Dendritic cell treated with granulocyte-macrophage colony-stimulating factor and Interleukin-4, amounts not matched to agents 40 ng/mL and 50 ng/mL, for 4 days (primary cell): ENCODE results near the gene OR2L8.
A peak's percentile ranks its signal among the peaks of the same experiment; 100 is the strongest.
"Not testable (repeated sequence)": the region's sequence is repeated elsewhere in the genome, so short reads cannot be mapped to it uniquely, and the experiment has no call there.

Experiments used
- H3K27ac Mint-ChIP-seq: one replicate; pipeline ENCODE4 v1.8.0; 2022; ENCODE audit warnings: mild to moderate bottlenecking, mixed read lengths
- H3K27me3 Mint-ChIP-seq: one replicate; pipeline ENCODE4 v1.8.0; 2022; ENCODE audit warnings: mild to moderate bottlenecking, mixed read lengths
- H3K36me3 Mint-ChIP-seq: one replicate; pipeline ENCODE4 v1.8.0; 2022; ENCODE audit warnings: low read depth, mixed read lengths
- H3K4me1 Mint-ChIP-seq: one replicate; pipeline ENCODE4 v1.8.0; 2022; ENCODE audit warnings: low read depth, mixed read lengths
- H3K4me3 Mint-ChIP-seq: one replicate; pipeline ENCODE4 v1.8.0; 2022; ENCODE audit warnings: mild to moderate bottlenecking, moderate library complexity, mixed read lengths
- H3K9me3 Mint-ChIP-seq: one replicate; pipeline ENCODE4 v1.8.0; 2022; ENCODE audit warnings: mixed read lengths
- intact Hi-C: fragments of 100-400 bp; cut with micrococcal nuclease; formaldehyde crosslinking; loops from one replicate; pipeline ENCODE4 v1.15.0; 2022

Gene OR2L8

DNA sequence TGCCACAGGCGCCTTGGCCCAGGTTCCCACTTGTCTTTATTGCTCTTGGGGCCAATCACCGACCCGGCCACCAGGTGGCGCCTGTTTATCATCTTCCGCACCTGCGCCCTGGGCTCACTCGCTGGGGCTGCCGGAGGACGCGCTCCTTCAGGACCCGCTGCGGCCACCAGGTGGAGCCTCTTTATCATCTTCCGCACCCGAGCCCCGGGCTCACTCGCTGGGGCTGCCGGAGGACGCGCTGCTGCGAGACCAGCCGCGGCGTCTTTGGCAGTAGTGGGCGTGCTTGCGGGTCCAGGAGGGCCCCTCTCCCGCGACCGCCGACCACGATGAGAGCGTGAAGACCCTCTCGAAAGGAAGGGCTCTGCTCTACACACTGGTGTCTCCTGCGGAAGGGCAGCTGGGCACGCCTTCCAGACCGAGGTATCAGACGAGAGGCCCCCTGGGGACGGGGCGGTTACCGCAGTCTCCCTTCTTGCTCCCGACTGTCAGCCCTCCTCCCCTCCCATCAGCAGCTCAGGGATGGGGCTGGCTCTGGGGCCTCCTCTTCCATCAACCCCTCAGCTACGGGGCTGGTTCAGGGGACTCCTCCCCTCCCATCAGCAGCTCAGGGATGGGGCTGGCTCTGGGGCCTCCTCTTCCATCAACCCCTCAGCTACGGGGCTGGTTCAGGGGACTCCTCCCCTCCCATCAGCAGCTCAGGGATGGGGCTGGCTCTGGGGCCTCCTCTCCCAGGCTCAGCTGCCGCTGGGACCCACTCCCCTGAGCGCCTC lies 11.5 kb upstream of the OR2L8 start:
- Mint-ChIP-seq H3K9me3 (peaks cover 17% of the 10 kb centered on the region), H3K4me1 (peaks cover 16% of the 10 kb centered on the region), H3K4me3 (peak overlapping the region; percentile 74)
- H3K27me3 Mint-ChIP-seq, H3K27ac Mint-ChIP-seq, intact Hi-C loops, H3K36me3 Mint-ChIP-seq: not testable (repeated sequence)

DNA sequence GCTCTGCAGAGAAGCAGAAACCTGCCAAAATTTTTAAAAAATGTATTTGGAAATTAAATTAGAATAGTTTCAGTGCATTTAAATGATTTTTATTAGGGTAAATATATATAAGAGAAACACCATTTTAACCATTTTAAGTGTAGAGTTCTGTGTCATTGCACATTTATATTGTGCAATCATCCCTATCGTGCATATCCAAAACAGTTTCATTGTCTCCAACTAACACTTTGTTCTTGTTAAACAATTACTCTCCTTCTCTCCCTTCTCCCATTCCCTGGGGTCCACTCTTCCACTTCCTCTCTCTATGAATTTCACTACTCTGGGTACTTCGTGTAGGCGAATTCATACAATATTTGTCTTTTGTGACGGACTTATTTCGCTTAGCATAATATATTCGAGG lies 6.0 kb upstream of the OR2L8 start:
- no peaks in the 10 kb centered on the region for H3K36me3 Mint-ChIP-seq
- H3K27me3 Mint-ChIP-seq, result no peaks in the 10 kb centered on the region
- H3K4me1 Mint-ChIP-seq, result peaks cover 9% of the 10 kb centered on the region
- no peak overlapping the region for H3K27ac Mint-ChIP-seq
- intact Hi-C loops, result no loop called here
- H3K4me3 Mint-ChIP-seq, result no peak overlapping the region
- no peaks in the 10 kb centered on the region for H3K9me3 Mint-ChIP-seq

DNA sequence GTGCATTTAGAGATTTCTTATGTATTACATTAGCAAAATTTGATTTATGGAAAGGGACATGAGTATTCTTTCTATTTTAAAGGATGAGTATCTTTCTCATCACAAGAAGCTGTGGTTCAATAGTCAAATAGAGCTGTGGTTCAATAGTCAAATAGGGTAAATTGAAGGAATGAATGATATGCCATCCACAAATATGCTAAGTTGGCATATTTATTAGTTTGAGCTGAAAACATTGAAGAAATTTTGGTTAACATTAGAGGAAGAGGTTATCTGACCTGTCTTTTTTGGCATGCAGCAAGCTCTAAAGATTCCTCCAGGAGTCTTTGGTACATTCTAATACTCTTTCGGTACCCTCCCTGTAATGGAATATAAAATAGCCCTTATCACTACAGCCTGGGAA lies 4.8 kb downstream of the OR2L8 start:
- Mint-ChIP-seq H3K36me3 (no peaks in the 10 kb centered on the region), H3K27ac (no peak overlapping the region), H3K4me3 (no peak overlapping the region), H3K27me3 (no peaks in the 10 kb centered on the region), H3K4me1 (no peaks in the 10 kb centered on the region), H3K9me3 (peaks cover 9% of the 10 kb centered on the region)
- intact Hi-C loops, result no loop called here

DNA sequence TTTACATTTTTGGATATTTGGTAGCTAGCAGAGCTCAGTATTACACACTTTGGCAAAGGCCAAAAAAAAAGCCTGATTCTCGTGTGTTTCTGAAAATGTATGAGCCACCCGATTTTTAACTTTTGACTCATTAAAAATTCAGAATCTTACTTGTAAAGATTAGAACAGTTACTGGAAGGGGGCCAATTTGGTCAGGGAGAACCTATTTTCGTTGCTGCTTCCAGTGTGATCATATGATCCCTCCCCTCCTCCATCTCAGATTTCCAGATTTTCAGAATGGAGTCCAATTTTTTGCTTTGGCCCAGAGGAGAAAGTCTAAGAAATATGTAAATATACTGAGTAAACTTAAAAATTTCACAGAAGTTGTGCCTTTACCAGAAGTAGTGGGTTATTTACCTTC lies 13.1 kb downstream of the OR2L8 start:
- intact Hi-C loops, result no loop called here
- Mint-ChIP-seq H3K27ac (no peak overlapping the region), H3K9me3 (peaks cover 9% of the 10 kb centered on the region)

DNA sequence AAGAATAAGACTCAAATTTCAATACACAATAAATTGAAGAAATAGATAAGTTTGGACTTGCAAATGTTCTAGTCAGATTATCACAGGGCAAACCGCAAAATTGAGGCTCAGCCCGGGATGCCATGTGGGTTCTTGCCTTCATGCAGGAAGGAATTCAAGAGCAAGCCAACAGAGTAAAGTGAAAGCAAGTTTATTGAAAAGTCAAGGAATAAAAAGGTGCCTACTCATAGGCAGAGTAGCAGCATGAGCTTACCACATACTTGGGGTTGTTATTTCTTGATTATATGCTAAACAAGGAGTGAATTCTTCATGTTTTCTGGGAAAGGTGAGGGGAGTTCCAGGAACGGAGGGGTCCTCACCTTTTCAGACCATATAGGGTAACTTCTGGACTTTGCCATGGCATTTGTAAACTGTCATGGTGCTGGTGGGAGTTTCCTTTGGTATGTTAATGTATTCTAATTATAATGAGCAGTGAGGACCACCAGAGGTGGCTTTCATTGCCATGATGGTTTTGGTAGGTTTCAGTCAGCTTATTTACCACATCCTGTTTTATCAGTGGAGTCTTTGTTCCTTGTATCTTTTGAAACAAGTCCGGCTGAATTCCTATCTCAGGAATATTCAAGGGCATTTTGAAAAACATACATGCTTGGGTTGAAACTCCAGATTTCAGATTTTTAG lies 14.4 kb downstream of the OR2L8 start:
- H3K27me3 Mint-ChIP-seq, result no peaks in the 10 kb centered on the region
- H3K4me1 Mint-ChIP-seq, result peaks cover 22% of the 10 kb centered on the region
- intact Hi-C loops, result no loop called here
- H3K27ac Mint-ChIP-seq, result no peak overlapping the region
- H3K9me3 Mint-ChIP-seq, result peaks cover 2% of the 10 kb centered on the region
- H3K36me3 Mint-ChIP-seq, result no peaks in the 10 kb centered on the region
- H3K4me3 Mint-ChIP-seq, result no peak overlapping the region

More for the DNA sequence above, 13.1 kb downstream of the OR2L8 start:
- no peaks in the 10 kb centered on the region for H3K27me3 Mint-ChIP-seq
- no peaks in the 10 kb centered on the region for H3K36me3 Mint-ChIP-seq
- no peak overlapping the region for H3K4me3 Mint-ChIP-seq
- H3K4me1 Mint-ChIP-seq, result peaks cover 11% of the 10 kb centered on the region

DNA sequence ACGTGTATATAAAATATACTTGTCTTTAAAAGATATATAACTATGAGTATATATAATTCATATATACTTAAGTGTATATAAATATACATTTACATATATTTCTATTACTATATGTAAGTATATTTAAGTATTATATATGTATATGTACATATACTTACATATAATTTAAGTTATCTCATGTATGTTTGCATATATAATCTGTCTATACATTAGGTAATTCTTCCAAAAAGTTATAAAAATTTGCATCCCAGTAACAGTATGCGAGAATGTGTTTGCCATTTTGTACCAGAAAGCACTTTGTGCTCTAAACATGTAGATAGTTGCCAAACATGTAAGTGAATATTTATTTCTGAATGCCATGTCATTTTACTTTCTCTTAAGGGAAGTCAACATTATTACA lies 16.3 kb downstream of the OR2L8 start, which contains the start of gene OR2AK2:
Gene OR2AK2, plus strand, starts transcription at position 301 of the 400 bp plus-strand sequence. CDS start 144 bp downstream, outside the sequence.
- H3K27ac Mint-ChIP-seq, result no peak within 1 kb of the TSS

DNA sequence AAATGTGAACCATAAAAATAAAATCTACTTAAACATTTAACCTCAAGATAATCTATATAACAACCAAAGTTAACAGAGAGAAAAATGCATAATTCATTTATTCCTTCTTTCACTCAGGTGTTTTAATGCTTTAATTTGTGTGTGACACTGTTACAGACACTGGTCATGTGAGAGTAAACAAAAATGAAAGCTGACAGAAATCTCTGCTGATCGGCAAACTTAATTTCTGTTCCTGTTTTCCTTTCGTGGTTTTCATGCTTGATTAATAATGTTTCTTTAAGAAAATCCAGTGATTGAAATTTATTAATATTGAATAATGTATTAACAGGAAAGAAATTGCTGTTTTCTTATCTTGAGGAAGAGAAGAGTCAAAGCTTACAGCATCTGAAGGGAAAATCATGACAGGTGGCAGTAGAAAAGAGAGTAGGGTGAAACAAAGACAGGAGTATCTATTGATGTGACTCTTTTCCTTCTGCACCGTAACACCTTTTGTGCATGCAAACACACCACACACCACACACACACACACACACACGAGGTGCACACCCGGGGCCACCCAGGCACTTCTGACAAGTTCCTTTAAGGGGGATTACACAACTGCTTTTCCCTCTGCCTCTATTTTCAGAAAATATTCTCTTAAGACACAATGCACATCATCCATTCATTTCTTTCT lies 18.0 kb downstream of the OR2L8 start:
- intact Hi-C loops, result no loop called here
- Mint-ChIP-seq H3K36me3 (no peaks in the 10 kb centered on the region), H3K9me3 (peaks cover 1% of the 10 kb centered on the region), H3K4me3 (peak overlapping the region; percentile 11), H3K27ac (no peak overlapping the region), H3K27me3 (no peaks in the 10 kb centered on the region), H3K4me1 (peaks cover 22% of the 10 kb centered on the region)

More for the DNA sequence above, 16.3 kb downstream of the OR2L8 start, which contains the start of gene OR2AK2:
- Mint-ChIP-seq H3K36me3 (no peaks in the 10 kb centered on the region), H3K27me3 (no peaks in the 10 kb centered on the region), H3K9me3 (no peaks in the 10 kb centered on the region), H3K4me1 (peaks cover 22% of the 10 kb centered on the region), H3K4me3 (no peak within 1 kb of the TSS)
- intact Hi-C loops, result no loop called here

DNA sequence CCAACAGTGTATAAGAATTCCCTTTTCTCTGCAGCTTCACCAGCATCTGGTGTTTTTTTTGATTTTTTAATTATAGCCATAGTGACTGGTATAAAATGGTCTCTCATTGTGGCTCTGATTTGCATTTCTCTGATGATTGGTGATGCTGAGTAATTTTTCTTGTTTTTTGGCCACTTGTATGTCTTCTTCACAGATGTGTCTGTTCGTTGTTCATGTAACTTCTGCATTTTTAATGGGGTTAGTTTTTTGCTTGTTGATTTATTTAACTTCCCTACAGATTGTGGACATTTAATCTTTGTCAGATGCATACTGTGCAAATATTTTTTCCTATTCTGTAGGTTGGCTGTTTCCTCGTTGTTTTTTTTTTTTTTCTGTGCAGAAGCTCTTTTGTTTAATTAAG lies 44.3 kb downstream of the OR2L8 start:
- Mint-ChIP-seq H3K4me1 (no peaks in the 10 kb centered on the region), H3K4me3 (no peak overlapping the region), H3K27ac (no peak overlapping the region), H3K27me3 (no peaks in the 10 kb centered on the region), H3K36me3 (no peaks in the 10 kb centered on the region), H3K9me3 (peaks cover 10% of the 10 kb centered on the region)
- intact Hi-C loops, result no loop called here

DNA sequence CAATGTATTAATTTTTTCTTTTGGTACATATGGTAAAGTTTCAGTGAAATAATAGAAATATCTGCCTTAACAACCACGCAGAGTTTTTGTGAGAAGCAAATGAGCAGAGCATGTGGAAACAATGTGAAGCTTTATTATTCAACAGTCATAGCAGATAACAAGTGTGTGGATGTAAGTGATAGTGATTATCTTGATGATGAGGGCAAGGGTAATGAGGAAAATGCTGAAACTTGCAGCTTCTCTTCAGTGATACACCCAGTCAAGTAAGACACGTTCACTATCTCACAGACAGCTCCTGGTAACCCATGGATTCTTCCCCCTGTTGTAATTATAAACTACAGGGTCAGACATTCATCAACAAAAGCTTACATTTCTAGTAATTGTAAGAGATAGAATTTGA lies 50.2 kb downstream of the OR2L8 start:
- H3K27me3 Mint-ChIP-seq, result no peaks in the 10 kb centered on the region
- intact Hi-C loops, result no loop called here
- H3K4me3 Mint-ChIP-seq, result no peak overlapping the region

More for the DNA sequence above, 50.2 kb downstream of the OR2L8 start:
- no peaks in the 10 kb centered on the region for H3K36me3 Mint-ChIP-seq
- H3K27ac Mint-ChIP-seq, result no peak overlapping the region
- H3K4me1 Mint-ChIP-seq, result no peaks in the 10 kb centered on the region
- H3K9me3 Mint-ChIP-seq, result peaks cover 9% of the 10 kb centered on the region
